ENCODE results near the gene PLB1. TPM values are rescaled to one million over a fixed set of nuclear protein-coding genes. Genes with fewer than 3 reads are reported as not detected.

Gene PLB1
- total and polyA plus RNA-seq, 9 of the 15 experiments (the other 6 are each of a cell fraction or from before 2014, with no cell fraction given), result 0.01 to 0.09 (median 0.07) TPM; not detected in 2

GRCh38 chr2:28650266-28650584 is 154.4 kb downstream of the PLB1 start (continued):
- TF ChIP-seq WHSC1 (IDR thresholded peaks at IDR 0.05; ENCODE audit: low read length) (no peak), SRSF1 (IDR thresholded peaks at IDR 0.05; ENCODE audit: low read depth, low read length) (no peak), HDAC8 (tag; IDR thresholded peaks at IDR 0.05) (no peak), ZNF239 (CRISPR knock-in tag; IDR thresholded peaks at IDR 0.05) (no peak), KLF16 (IDR thresholded peaks at IDR 0.05) (no peak), ZNF695 (CRISPR knock-in tag; IDR thresholded peaks at IDR 0.05) (no peak)

- Histone ChIP-seq H3K4me2 (ENCODE audit: insufficient read depth, low read length) (no peak overlapping the region), H2AFZ (ENCODE audit: low read depth, low read length) (no peak overlapping the region), H3K27me3 (ENCODE audit: control insufficient read depth in 2 of 2, insufficient read depth in 2 of 2, low read length in 2 of 2) (peaks cover 4 to 6% of the 10 kb centered on the region in 2 experiments; a peak in 3 of 5 replicates), H4K20me1 (replicated peaks; ENCODE audit: control insufficient read depth, insufficient read depth, low read length) (no peaks in the 10 kb centered on the region), H3K9me1 (ENCODE audit: control insufficient read depth, insufficient read depth, low read length) (no peaks in the 10 kb centered on the region), H3K4me1 (replicated peaks in 1 of 2; ENCODE audit: control insufficient read depth in 2 of 2, insufficient read depth in 2 of 2, low read length in 2 of 2) (peaks cover 0 to 5% of the 10 kb centered on the region in 2 experiments; a peak in 1 of 5 replicates), H3K9me3 (replicated peaks; ENCODE audit: control insufficient read depth, insufficient read depth, low read depth, low read length) (no peaks in the 10 kb centered on the region), H3K27ac (ENCODE audit: extremely low read depth, low read depth, low read length) (no peak overlapping the region), H3K79me2 (ENCODE audit: control insufficient read depth, insufficient read depth, low read length) (no peaks in the 10 kb centered on the region), H3K36me3 (ENCODE audit: control insufficient read depth, insufficient read depth, low read length) (no peaks in the 10 kb centered on the region), H3K4me3 (no peak overlapping the region), H3K9ac (ENCODE audit: insufficient read depth in 1 of 2, low read depth in 2 of 2, low read length in 2 of 2) (no peak overlapping the region)
- FAIRE-seq (no peak), DNase-seq (ENCODE audit: extremely low read depth in 1 of 4, low spot score in 3 of 4) (no peak), ATAC-seq (no peak)
- BruUV-seq (replicated peaks), result no TSS peak
- intact Hi-C loops (cut with micrococcal nuclease) (no loop called here), in situ Hi-C loops (cut with MboI) (no loop called here)
- TF ChIP-seq HMGXB4 (CRISPR knock-in tag; IDR thresholded peaks at IDR 0.05) (no peak), SMARCC2 (IDR thresholded peaks at IDR 0.05; ENCODE audit: low read depth) (no peak), BRD4 (IDR thresholded peaks at IDR 0.05) (no peak)
- 0% methylated on average over 1 of the region's 1 CpG for WGBS (ENCODE audit: insufficient coverage, low coverage, missing lambda C conversion rate)
- ChIA-PET CTCF (ENCODE audit: low intra/inter-chr PET ratio) (no interaction called here), POLR2A (no interaction called here)
These were observed 156.4 kb downstream of the PLB1 start for GRCh38 chr2:28652217-28652616.

Measured in K562 (cell line).